Iris pigment epithelial cell (primary cell): ENCODE measurements around the gene ARAP3.
A peak's percentile ranks its signal among the peaks of the same experiment; 100 is the strongest.
"Not testable (repeated sequence)": the region's sequence is repeated elsewhere in the genome, so short reads cannot be mapped to it uniquely, and the experiment has no call there.

Experiments
- DNase-seq: peaks from one replicate; pipeline ENCODE4 v3.0.0-alpha.2; 2011; ENCODE audit warnings: low read depth

Gene ARAP3

DNA sequence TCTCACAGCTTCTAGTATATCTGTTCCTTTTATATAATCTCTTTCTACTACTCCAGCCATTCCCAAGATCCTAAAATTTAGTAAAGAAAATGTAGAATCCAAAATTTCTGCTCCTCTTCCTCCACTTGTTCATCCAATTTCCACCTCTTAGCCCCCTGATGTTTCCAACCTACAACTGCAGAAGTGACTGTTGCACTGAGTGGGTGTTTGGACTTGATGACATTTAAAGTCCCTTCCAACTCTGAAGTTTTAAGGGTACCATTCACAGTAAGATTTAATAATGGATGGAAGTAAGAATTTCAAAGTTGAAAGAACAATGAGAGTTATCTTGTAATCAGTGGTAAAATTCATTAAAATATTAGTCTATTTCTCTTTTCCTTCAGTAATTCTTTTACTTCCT, 68.7 kb downstream of the ARAP3 start:
- DNase-seq: no peak

DNA sequence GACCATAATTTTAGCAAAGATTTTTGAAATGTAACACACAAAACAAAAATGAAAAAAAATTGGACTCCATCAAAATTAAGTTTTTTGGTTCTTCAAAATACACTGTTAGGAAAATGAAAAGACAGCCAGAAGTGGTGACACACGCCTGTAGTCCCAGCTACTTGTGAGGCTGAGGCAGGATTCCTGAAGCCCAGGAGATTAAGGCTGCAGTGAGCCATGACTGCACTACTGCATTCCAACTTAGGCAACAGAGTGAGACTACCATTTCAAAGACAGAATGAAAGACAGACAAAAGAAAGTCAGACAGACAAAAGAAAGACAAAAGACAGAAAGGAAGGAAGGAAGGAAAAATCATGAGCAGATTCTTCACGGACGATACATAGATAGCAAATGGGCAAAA, 70.7 kb downstream of the ARAP3 start:
- peak; percentile 50 for DNase-seq

DNA sequence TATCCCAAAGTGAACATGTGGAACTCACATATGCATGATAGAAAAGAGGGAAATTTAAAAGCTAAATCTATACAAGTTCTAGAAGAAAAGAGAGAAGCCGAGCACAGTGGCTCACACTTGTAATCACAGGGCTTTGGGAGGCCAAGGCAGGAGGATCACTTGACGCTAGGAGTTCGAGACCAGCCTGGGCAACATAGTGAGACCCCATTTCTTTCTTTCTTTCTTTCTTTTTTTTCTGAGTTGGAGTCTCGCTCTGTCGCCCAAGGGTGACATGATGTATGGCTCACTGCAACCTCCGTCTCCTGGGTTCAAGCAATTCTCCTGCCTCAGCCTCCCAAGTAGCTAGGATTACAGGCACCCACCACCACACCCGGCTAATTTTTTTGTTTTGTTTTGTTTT, 72.1 kb downstream of the ARAP3 start:
- DNase-seq: not testable (repeated sequence)

DNA sequence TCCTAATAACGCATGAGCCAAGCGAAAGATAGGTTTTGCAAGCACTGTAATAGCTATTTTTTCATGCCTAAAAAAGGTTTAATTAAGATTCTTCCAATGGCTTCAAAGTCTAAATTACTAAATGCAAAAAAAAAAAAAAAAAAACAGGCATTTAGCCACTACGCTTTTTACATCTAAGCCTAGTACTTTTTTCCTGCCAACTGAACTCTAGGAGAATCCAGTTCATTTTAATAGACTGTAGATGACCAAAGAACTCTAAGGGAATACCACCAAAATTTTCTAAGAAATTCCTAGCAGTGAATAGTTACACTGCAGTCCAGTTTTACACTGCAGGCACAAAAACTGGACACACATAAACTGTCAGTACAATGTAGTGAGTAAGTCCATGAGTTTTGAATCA, 73.0 kb downstream of the ARAP3 start:
- no peak for DNase-seq

DNA sequence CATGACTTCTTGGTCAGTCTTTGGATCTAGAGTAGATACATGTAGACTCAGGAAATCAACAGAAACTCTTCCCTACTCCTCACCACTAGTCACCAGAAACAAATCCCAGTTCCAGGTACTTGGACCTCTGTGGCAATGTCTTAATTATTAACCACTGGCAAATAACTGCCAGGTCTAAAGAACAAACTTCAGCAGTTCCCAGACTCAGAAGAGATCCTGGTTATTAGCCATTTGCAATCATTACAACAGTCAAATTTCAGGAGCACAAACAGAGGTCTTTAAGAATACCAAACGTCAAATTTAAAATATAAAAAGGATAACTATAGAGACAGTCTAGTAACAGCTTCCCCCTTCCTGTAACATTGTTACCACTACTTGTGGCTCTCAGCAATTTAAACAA, 73.5 kb downstream of the ARAP3 start:
- no peak for DNase-seq

DNA sequence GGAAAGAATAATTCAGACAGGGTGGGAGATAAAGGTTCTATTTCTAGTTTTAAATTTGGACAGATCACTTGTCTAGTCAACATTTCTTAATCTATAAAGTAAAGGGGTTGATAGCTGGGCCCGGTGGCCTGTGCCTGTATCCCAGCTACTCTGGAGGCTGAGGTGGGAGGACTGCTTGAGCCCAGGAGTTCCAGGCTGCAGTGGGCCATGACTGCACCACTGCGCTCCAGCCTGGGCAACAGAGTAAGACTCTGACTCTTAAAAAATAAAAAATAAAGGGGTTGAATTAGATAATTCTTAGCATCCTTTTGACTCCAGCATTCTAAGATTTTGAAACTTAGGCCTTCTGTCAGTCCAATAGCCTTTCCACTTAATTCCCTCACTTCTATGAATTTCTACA, 74.0 kb downstream of the ARAP3 start:
- no peak for DNase-seq

DNA sequence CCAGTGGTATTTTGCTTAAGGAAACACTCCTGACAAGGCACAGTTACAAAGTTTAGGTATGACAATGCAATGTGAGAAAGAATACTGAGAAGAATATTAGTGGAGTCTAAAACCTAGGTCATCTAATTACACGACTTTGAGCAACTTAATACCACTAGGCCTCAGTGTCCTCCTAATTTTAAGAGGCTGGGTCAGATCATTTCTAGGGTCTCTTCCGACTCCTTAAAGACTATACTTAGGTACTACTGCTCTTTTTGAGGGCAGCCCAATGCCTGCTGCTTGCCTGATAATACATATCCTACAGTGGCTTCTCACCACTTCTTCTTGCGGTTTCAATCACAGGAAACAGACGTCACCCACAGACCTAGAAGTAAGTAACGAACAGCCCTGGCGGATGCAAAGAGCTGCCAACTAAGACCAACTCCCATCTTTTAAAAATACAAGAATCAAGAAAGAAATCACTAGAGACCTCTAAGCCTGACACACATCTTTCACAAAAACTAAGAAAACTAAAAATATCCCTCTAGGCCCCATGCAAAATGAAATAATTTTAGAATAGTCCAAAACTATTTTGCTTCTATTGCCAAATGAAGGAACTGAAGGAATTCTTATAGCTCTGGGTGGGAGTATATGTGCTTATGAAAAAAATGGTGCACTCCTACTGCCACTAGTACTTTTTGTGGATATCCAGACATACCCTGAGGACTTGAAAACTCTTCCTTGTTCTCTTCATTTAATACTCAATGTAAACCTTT, 76.3 kb downstream of the ARAP3 start:
- DNase-seq: peak; percentile 28

DNA sequence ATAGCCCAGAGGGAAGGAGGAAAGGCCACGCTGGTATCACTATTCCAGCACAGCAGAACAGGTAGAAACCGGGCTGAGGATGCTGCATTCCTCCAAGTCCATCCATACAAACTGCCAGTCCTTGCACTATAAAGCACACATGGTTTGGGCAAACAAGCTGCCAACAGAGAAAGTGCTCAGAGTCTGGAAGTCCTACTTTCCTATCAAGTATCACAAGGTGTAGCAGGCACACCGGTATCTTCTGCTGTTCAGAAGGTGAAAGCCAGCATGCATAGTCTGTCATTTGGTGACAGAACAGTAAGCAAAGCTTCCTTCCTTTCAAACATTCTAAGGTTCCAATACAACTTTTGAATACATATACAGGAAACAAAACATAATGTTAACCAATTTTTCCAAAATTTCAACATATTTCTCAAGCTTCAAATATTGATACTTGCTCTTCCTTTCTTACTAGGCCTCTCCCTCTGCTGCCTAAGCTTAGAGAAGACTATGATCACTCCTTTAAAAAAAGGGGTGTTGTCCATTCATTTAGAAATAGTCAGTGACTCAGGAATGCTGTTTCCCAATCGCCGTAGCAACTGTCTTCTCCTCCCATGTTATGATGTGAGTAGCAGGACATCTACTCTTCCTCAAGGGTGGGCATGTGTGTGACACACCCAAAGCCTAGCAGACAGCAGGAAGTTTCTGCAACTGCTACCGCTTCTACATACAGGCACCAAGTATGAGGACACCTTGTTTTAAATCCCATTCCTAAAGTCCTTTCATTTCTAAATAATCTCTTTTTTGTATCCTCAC, 77.9 kb downstream of the ARAP3 start:
- peak; percentile 95 for DNase-seq
